GM23338 (cell line): ENCODE measurements around the gene ERAP2. TPM values are rescaled to one million over a fixed set of nuclear protein-coding genes. Genes with fewer than 3 reads are reported as not detected.

Source experiments
- ATAC-seq: fragments of 200-7000 bp; cut with Tn5 transposase; 3 replicates; pipeline ENCODE4 v1.9.1; 2020
- DNase-seq: peaks from one replicate; pipeline ENCODE4 v3.0.0-alpha.2; 2015; ENCODE audit warnings: low spot score
- H2AFZ ChIP-seq: fragments of 200-600 bp; sonication (generic); 2 replicates; pipeline ENCODE4 v1.8.0; 2016; ENCODE audit warnings: antibody characterized with exemption, mild to moderate bottlenecking, moderate library complexity
- H3F3A ChIP-seq: fragments of 200-600 bp; sonication (generic); replicated peaks from 2 replicates; pipeline ENCODE4 v1.8.0; 2017; ENCODE audit warnings: antibody characterized with exemption, mixed run types, low read depth
- H3K27ac ChIP-seq: fragments of 200-600 bp; sonication (generic); 2 replicates; pipeline ENCODE4 v1.6.1; 2016; ENCODE audit warnings: low read depth
- H3K27me3 ChIP-seq: fragments of 200-600 bp; sonication (generic); 2 replicates; pipeline ENCODE4 v1.8.0; 2016; ENCODE audit warnings: mild to moderate bottlenecking, mixed run types, moderate library complexity; ENCODE audit not compliant: insufficient read depth
- H3K36me3 ChIP-seq: fragments of 200-600 bp; sonication (generic); 2 replicates; pipeline ENCODE4 v1.8.0; 2016; ENCODE audit warnings: mild to moderate bottlenecking; ENCODE audit not compliant: insufficient read depth
- H3K4me1 ChIP-seq: fragments of 200-600 bp; sonication (generic); 2 replicates; pipeline ENCODE4 v1.8.0; 2016; ENCODE audit warnings: mild to moderate bottlenecking, moderate library complexity; ENCODE audit not compliant: insufficient read depth
- H3K4me2 ChIP-seq: fragments of 200-600 bp; sonication (generic); 2 replicates; pipeline ENCODE4 v1.7.1; 2017; ENCODE audit warnings: mixed run types
- H3K4me3 ChIP-seq: fragments of 200-600 bp; sonication (generic); 2 replicates; pipeline ENCODE4 v1.6.1; 2016; ENCODE audit warnings: mixed run types
- H3K79me2 ChIP-seq: fragments of 200-600 bp; sonication (generic); replicated peaks from 2 replicates; pipeline ENCODE4 v1.8.0; 2017; ENCODE audit warnings: mild to moderate bottlenecking; ENCODE audit not compliant: insufficient read depth
- H3K9me2 ChIP-seq: fragments of 200-600 bp; sonication (generic); 2 replicates; pipeline ENCODE4 v1.8.0; 2017; ENCODE audit not compliant: insufficient read depth
- H4K20me1 ChIP-seq: fragments of 200-600 bp; sonication (generic); replicated peaks from 2 replicates; pipeline ENCODE4 v1.8.0; 2017; ENCODE audit warnings: mild to moderate bottlenecking; ENCODE audit not compliant: insufficient read depth
- H3K27ac Mint-ChIP-seq: 2 replicates; pipeline ENCODE4 v1.8.0; 2020; ENCODE audit warnings: inconsistent platforms, mild to moderate bottlenecking, moderate library complexity, mixed read lengths
- H3K27me3 Mint-ChIP-seq: 3 replicates; pipeline ENCODE4 v1.8.0; 2022; ENCODE audit warnings: low read depth, mild to moderate bottlenecking, moderate library complexity, mixed read lengths, inconsistent platforms; ENCODE audit not compliant: insufficient read depth, poor library complexity
- H3K36me3 Mint-ChIP-seq: 3 replicates; pipeline ENCODE4 v1.8.0; 2021; ENCODE audit warnings: low read depth, mild to moderate bottlenecking, inconsistent platforms, moderate library complexity, mixed read lengths
- H3K4me1 Mint-ChIP-seq: 3 replicates; pipeline ENCODE4 v1.8.0; 2020; ENCODE audit warnings: mild to moderate bottlenecking, inconsistent platforms, mixed read lengths
- H3K4me3 Mint-ChIP-seq: 3 replicates; pipeline ENCODE4 v1.8.0; 2021; ENCODE audit warnings: moderate library complexity, mild to moderate bottlenecking, inconsistent platforms, mixed read lengths
- H3K9me3 Mint-ChIP-seq: 3 replicates; pipeline ENCODE4 v1.8.0; 2020; ENCODE audit warnings: moderate library complexity, mild to moderate bottlenecking, inconsistent platforms, mixed read lengths
- CREB1 ChIP-seq: fragments of 250-450 bp; sonication (Bioruptor Pico); IDR thresholded peaks from 2 replicates; pipeline ENCODE4 v1.5.0; 2020; ENCODE audit warnings: low read depth, mild to moderate bottlenecking, moderate library complexity
- EZH2 ChIP-seq: fragments of 200-600 bp; sonication (generic); IDR thresholded peaks from one replicate; pipeline ENCODE4 v1.8.0; 2017; ENCODE audit warnings: antibody characterized with exemption, mild to moderate bottlenecking, low read depth; ENCODE audit not compliant: unreplicated experiment
- EZH2phosphoT487 ChIP-seq: fragments of 200-600 bp; sonication (generic); IDR thresholded peaks from one replicate; pipeline ENCODE4 v1.8.1; 2018; ENCODE audit warnings: antibody characterized with exemption; ENCODE audit not compliant: unreplicated experiment
- NANOG ChIP-seq: IDR thresholded peaks from 2 replicates; pipeline ENCODE4 v1.6.1; 2016; ENCODE audit warnings: antibody characterized with exemption, borderline replicate concordance
- POLR2AphosphoS5 ChIP-seq: IDR thresholded peaks from 2 replicates; pipeline ENCODE4 v1.6.1; 2016; ENCODE audit warnings: antibody characterized with exemption, low read depth
- STAT1 ChIP-seq: IDR thresholded peaks from one replicate; pipeline ENCODE4 v1.6.1; 2016; ENCODE audit warnings: antibody characterized with exemption; ENCODE audit not compliant: unreplicated experiment
- ZNF331 ChIP-seq: fragments of 250-450 bp; sonication (Bioruptor Pico); IDR thresholded peaks from 2 replicates; pipeline ENCODE4 v1.5.0; 2020; ENCODE audit warnings: low read depth, mild to moderate bottlenecking, moderate library complexity
- polyA plus RNA-seq: library from polyadenylated mRNA; unstranded; fragments of >200 nt; fragmentation: Nextera tagmentation; extraction: Ambion mirVana; gene quantifications from 2 replicates; pipeline ENCODE4 v1.2.1, GENCODE V29; 2016
- total RNA-seq: library from RNA; depleted of rRNA; stranded (reverse); fragments of >200 nt; shearing (Covaris generic); gene quantifications from 2 replicates; pipeline ENCODE4 v1.2.3, GENCODE V29; 2014
- TF ChIP-seq, protein P1 (sequence below): IDR thresholded peaks from 2 replicates; pipeline ENCODE4 v1.6.1; 2016; ENCODE audit warnings: antibody characterized with exemption
- TF ChIP-seq, protein P2 (sequence below): IDR thresholded peaks from one replicate; pipeline ENCODE4 v1.6.1; 2018; ENCODE audit warnings: antibody characterized with exemption; ENCODE audit not compliant: unreplicated experiment
- TF ChIP-seq, protein P3 (sequence below), 2 experiments: fragments of 200-600 bp in 1 of 2; sonication (generic) in 1 of 2; conservative IDR thresholded peaks; 2 replicates each; pipeline versions ENCODE4 v1.5.1 to v1.6.1; 2016 to 2017; ENCODE audit warnings: antibody characterized with exemption in 2 of 2, low read depth in 2 of 2, mild to moderate bottlenecking in 2 of 2, moderate library complexity in 1 of 2
- TF ChIP-seq, protein P4 (sequence below): fragments of 250-450 bp; sonication (Bioruptor Pico); IDR thresholded peaks from 2 replicates; pipeline ENCODE4 v1.5.0; 2020; ENCODE audit warnings: mild to moderate bottlenecking, moderate library complexity

Gene ERAP2
- total and polyA plus RNA-seq, 2 experiments from 2014 or later, result 0.73 TPM; not detected in 1

DNA sequence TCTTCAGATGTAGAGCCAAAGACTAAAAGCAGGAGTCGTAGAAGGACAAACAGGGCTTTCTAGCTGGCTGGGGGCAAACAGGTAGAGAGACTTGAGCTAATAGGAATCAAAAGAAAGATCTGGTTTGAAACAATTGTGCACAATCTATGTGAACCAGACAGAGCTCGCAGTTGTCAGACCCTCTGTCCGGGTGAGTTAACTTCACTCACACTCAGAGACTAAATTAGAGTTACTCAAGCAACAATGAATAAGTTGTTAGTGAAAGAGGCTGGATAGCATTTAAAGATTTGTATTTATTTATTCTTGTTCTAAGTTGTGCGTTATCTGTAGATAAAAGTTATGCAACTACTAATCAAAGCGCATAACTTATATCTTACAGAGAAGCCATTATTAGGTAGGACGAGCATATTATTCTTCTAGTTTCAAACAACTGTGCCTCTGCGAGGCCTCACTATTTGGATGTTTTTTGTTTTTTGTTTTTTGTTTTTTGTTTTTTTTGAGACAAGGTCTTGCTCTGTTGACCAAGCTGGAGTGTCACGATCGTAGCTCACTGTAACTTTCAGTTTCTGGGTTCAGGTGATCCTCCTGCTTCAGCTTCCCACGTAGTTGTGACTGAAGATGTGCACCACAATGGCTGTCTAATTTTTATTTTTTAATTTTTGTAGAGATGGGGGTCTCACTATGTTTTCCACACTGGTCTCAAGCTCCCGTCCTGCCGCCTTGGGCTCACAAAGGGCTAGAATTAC, 46.4 kb downstream of the ERAP2 start (continued):
- TF ChIP-seq, protein P1, sequence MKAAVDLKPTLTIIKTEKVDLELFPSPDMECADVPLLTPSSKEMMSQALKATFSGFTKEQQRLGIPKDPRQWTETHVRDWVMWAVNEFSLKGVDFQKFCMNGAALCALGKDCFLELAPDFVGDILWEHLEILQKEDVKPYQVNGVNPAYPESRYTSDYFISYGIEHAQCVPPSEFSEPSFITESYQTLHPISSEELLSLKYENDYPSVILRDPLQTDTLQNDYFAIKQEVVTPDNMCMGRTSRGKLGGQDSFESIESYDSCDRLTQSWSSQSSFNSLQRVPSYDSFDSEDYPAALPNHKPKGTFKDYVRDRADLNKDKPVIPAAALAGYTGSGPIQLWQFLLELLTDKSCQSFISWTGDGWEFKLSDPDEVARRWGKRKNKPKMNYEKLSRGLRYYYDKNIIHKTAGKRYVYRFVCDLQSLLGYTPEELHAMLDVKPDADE, result no peak
- TF ChIP-seq EZH2phosphoT487 (no peak), STAT1 (no peak), ZNF331 (no peak)
- TF ChIP-seq, protein P2, sequence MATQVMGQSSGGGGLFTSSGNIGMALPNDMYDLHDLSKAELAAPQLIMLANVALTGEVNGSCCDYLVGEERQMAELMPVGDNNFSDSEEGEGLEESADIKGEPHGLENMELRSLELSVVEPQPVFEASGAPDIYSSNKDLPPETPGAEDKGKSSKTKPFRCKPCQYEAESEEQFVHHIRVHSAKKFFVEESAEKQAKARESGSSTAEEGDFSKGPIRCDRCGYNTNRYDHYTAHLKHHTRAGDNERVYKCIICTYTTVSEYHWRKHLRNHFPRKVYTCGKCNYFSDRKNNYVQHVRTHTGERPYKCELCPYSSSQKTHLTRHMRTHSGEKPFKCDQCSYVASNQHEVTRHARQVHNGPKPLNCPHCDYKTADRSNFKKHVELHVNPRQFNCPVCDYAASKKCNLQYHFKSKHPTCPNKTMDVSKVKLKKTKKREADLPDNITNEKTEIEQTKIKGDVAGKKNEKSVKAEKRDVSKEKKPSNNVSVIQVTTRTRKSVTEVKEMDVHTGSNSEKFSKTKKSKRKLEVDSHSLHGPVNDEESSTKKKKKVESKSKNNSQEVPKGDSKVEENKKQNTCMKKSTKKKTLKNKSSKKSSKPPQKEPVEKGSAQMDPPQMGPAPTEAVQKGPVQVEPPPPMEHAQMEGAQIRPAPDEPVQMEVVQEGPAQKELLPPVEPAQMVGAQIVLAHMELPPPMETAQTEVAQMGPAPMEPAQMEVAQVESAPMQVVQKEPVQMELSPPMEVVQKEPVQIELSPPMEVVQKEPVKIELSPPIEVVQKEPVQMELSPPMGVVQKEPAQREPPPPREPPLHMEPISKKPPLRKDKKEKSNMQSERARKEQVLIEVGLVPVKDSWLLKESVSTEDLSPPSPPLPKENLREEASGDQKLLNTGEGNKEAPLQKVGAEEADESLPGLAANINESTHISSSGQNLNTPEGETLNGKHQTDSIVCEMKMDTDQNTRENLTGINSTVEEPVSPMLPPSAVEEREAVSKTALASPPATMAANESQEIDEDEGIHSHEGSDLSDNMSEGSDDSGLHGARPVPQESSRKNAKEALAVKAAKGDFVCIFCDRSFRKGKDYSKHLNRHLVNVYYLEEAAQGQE, result no peak

DNA sequence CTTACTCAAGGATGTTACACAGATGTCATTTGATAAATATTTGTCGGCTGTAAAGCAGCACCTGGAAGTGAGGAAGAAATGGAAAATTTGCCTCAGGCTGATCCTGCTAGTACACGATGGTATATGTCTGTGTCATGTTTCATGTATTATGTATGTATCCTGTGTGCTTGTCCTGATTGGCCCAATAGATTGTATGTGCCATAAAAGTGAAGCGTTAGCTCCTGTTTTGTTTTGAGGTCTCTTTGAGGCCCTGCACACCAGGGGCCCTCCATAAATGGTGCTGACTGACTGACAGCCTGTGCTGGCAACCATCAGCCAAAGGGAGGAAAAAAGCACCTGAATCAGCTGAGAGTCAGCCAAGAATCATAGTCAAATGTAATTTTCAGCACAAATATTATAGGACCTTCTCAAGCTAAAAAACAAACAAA, 47.7 kb downstream of the ERAP2 start:
- H3K27me3 ChIP-seq, result no peaks in the 10 kb centered on the region
- Mint-ChIP-seq H3K4me1 (peaks cover 7% of the 10 kb centered on the region; the same call in 2 of the 3 replicates), H3K27me3 (no peaks in the 10 kb centered on the region), H3K9me3 (no peaks in the 10 kb centered on the region), H3K4me3 (no peak overlapping the region), H3K36me3 (no peaks in the 10 kb centered on the region), H3K27ac (no peak overlapping the region; the same call in 1 of the 2 replicates)
- H3K4me2 ChIP-seq, result no peak overlapping the region
- H3F3A ChIP-seq, result no peaks in the 10 kb centered on the region
- ATAC-seq (peak; percentile 45), DNase-seq (no peak)
- H3K27ac ChIP-seq, result no peak overlapping the region
- no peaks in the 10 kb centered on the region for H4K20me1 ChIP-seq
- H2AFZ ChIP-seq, result no peak overlapping the region
- no peaks in the 10 kb centered on the region for H3K36me3 ChIP-seq
- H3K4me1 ChIP-seq, result no peaks in the 10 kb centered on the region
- H3K79me2 ChIP-seq, result no peaks in the 10 kb centered on the region
- H3K4me3 ChIP-seq, result no peak overlapping the region
- no peaks in the 10 kb centered on the region for H3K9me2 ChIP-seq
- TF ChIP-seq, protein P3, sequence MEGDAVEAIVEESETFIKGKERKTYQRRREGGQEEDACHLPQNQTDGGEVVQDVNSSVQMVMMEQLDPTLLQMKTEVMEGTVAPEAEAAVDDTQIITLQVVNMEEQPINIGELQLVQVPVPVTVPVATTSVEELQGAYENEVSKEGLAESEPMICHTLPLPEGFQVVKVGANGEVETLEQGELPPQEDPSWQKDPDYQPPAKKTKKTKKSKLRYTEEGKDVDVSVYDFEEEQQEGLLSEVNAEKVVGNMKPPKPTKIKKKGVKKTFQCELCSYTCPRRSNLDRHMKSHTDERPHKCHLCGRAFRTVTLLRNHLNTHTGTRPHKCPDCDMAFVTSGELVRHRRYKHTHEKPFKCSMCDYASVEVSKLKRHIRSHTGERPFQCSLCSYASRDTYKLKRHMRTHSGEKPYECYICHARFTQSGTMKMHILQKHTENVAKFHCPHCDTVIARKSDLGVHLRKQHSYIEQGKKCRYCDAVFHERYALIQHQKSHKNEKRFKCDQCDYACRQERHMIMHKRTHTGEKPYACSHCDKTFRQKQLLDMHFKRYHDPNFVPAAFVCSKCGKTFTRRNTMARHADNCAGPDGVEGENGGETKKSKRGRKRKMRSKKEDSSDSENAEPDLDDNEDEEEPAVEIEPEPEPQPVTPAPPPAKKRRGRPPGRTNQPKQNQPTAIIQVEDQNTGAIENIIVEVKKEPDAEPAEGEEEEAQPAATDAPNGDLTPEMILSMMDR (conservative IDR thresholded peaks at IDR 0.05; ENCODE audit: low read depth in 2 of 2), result no peak
- TF ChIP-seq ZNF331, result no peak
- TF ChIP-seq, protein P4, sequence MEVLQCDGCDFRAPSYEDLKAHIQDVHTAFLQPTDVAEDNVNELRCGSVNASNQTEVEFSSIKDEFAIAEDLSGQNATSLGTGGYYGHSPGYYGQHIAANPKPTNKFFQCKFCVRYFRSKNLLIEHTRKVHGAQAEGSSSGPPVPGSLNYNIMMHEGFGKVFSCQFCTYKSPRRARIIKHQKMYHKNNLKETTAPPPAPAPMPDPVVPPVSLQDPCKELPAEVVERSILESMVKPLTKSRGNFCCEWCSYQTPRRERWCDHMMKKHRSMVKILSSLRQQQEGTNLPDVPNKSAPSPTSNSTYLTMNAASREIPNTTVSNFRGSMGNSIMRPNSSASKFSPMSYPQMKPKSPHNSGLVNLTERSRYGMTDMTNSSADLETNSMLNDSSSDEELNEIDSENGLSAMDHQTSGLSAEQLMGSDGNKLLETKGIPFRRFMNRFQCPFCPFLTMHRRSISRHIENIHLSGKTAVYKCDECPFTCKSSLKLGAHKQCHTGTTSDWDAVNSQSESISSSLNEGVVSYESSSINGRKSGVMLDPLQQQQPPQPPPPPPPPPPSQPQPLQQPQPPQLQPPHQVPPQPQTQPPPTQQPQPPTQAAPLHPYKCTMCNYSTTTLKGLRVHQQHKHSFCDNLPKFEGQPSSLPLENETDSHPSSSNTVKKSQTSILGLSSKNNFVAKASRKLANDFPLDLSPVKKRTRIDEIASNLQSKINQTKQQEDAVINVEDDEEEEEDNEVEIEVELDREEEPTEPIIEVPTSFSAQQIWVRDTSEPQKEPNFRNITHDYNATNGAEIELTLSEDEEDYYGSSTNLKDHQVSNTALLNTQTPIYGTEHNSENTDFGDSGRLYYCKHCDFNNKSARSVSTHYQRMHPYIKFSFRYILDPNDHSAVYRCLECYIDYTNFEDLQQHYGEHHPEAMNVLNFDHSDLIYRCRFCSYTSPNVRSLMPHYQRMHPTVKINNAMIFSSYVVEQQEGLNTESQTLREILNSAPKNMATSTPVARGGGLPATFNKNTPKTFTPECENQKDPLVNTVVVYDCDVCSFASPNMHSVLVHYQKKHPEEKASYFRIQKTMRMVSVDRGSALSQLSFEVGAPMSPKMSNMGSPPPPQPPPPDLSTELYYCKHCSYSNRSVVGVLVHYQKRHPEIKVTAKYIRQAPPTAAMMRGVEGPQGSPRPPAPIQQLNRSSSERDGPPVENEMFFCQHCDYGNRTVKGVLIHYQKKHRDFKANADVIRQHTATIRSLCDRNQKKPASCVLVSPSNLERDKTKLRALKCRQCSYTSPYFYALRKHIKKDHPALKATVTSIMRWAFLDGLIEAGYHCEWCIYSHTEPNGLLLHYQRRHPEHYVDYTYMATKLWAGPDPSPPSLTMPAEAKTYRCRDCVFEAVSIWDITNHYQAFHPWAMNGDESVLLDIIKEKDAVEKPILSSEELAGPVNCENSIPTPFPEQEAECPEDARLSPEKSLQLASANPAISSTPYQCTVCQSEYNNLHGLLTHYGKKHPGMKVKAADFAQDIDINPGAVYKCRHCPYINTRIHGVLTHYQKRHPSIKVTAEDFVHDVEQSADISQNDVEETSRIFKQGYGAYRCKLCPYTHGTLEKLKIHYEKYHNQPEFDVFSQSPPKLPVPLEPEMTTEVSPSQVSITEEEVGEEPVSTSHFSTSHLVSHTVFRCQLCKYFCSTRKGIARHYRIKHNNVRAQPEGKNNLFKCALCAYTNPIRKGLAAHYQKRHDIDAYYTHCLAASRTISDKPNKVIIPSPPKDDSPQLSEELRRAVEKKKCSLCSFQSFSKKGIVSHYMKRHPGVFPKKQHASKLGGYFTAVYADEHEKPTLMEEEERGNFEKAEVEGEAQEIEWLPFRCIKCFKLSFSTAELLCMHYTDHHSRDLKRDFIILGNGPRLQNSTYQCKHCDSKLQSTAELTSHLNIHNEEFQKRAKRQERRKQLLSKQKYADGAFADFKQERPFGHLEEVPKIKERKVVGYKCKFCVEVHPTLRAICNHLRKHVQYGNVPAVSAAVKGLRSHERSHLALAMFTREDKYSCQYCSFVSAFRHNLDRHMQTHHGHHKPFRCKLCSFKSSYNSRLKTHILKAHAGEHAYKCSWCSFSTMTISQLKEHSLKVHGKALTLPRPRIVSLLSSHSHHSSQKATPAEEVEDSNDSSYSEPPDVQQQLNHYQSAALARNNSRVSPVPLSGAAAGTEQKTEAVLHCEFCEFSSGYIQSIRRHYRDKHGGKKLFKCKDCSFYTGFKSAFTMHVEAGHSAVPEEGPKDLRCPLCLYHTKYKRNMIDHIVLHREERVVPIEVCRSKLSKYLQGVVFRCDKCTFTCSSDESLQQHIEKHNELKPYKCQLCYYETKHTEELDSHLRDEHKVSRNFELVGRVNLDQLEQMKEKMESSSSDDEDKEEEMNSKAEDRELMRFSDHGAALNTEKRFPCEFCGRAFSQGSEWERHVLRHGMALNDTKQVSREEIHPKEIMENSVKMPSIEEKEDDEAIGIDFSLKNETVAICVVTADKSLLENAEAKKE, result no peak
- no peak for TF ChIP-seq NANOG
- TF ChIP-seq CREB1 (CRISPR knock-in tag), result no peak
- TF ChIP-seq POLR2AphosphoS5, result no peak
- no peak for TF ChIP-seq EZH2
